Trophoblast cell (in vitro differentiated cells and primary cell): ENCODE results near the gene NKX2-2.

Source experiments
- DNase-seq, 2 donors: peaks; one replicate each; pipeline ENCODE4 v3.0.0-alpha.2; 2016
- H2AFZ ChIP-seq: 2 replicates; pipeline ENCODE4 v1.6.1; 2013; ENCODE audit warnings: low read length, moderate library complexity, mild to moderate bottlenecking; ENCODE audit not compliant: insufficient read depth, poor library complexity
- H2AK5ac ChIP-seq: 2 replicates; pipeline ENCODE4 v1.6.1; 2013; ENCODE audit warnings: mild to moderate bottlenecking, low read length
- H2BK120ac ChIP-seq: 2 replicates; pipeline ENCODE4 v1.6.1; 2013; ENCODE audit warnings: low read length, mild to moderate bottlenecking, moderate library complexity; ENCODE audit not compliant: insufficient read depth, poor library complexity
- H2BK12ac ChIP-seq: 2 replicates; pipeline ENCODE4 v1.6.1; 2013; ENCODE audit warnings: mild to moderate bottlenecking, low read length, moderate library complexity
- H2BK5ac ChIP-seq: 2 replicates; pipeline ENCODE4 v1.6.1; 2013; ENCODE audit warnings: low read length, low read depth, moderate library complexity, mild to moderate bottlenecking; ENCODE audit not compliant: poor library complexity
- H3K14ac ChIP-seq: 2 replicates; pipeline ENCODE4 v1.6.1; 2013; ENCODE audit warnings: mild to moderate bottlenecking, low read length
- H3K18ac ChIP-seq: 2 replicates; pipeline ENCODE4 v1.6.1; 2013; ENCODE audit warnings: mild to moderate bottlenecking, low read length
- H3K23ac ChIP-seq: 2 replicates; pipeline ENCODE4 v1.6.1; 2013; ENCODE audit warnings: low read length
- H3K27ac ChIP-seq: 2 replicates; pipeline ENCODE4 v1.5.1; 2013; ENCODE audit warnings: low read depth, mild to moderate bottlenecking, inconsistent platforms, low read length, moderate library complexity
- H3K27me3 ChIP-seq: 2 replicates; pipeline ENCODE4 v1.6.1; 2013; ENCODE audit warnings: inconsistent platforms, mild to moderate bottlenecking, low read length, moderate library complexity; ENCODE audit not compliant: insufficient read depth
- H3K36me3 ChIP-seq, 2 experiments: 1 replicate in 1 of 2; 2 replicates in 1 of 2; pipeline ENCODE4 v1.6.1; 2013; ENCODE audit warnings: low read length in 2 of 2, mild to moderate bottlenecking in 2 of 2, moderate library complexity in 1 of 2; ENCODE audit not compliant: insufficient read depth in 2 of 2, control insufficient read depth in 1 of 2
- H3K4ac ChIP-seq: 2 replicates; pipeline ENCODE4 v1.6.1; 2013; ENCODE audit warnings: low read depth, mild to moderate bottlenecking, low read length, moderate library complexity
- H3K4me1 ChIP-seq, 2 experiments: 1 replicate in 1 of 2; 2 replicates in 1 of 2; pipeline ENCODE4 v1.6.1; 2013; ENCODE audit warnings: low read length in 2 of 2, mild to moderate bottlenecking in 2 of 2, moderate library complexity in 1 of 2; ENCODE audit not compliant: insufficient read depth in 2 of 2, control insufficient read depth in 1 of 2
- H3K4me2 ChIP-seq: 2 replicates; pipeline ENCODE4 v1.6.1; 2013; ENCODE audit warnings: inconsistent platforms, mild to moderate bottlenecking, low read length, moderate library complexity
- H3K4me3 ChIP-seq: 2 replicates; pipeline ENCODE4 v1.5.1; 2013; ENCODE audit warnings: mild to moderate bottlenecking, low read depth, low read length, inconsistent platforms
- H3K79me1 ChIP-seq: one replicate; pipeline ENCODE4 v1.6.1; 2013; ENCODE audit warnings: low read length
- H3K79me2 ChIP-seq: 2 replicates; pipeline ENCODE4 v1.6.1; 2013; ENCODE audit warnings: low read length, mild to moderate bottlenecking; ENCODE audit not compliant: control insufficient read depth, insufficient read depth, poor library complexity
- H3K9ac ChIP-seq: 2 replicates; pipeline ENCODE4 v1.6.1; 2013; ENCODE audit warnings: mild to moderate bottlenecking, low read length
- H3K9me3 ChIP-seq: 2 replicates; pipeline ENCODE4 v1.6.1; 2013; ENCODE audit warnings: low read depth, mild to moderate bottlenecking, control low read depth, inconsistent platforms, low read length; ENCODE audit not compliant: insufficient read depth
- H4K12ac ChIP-seq: 2 replicates; pipeline ENCODE4 v1.6.1; 2013; ENCODE audit warnings: low read depth, mild to moderate bottlenecking, low read length, moderate library complexity
- H4K8ac ChIP-seq: 2 replicates; pipeline ENCODE4 v1.6.1; 2013; ENCODE audit warnings: low read depth, mild to moderate bottlenecking, low read length, moderate library complexity
- H4K91ac ChIP-seq: one replicate; pipeline ENCODE4 v1.6.1; 2013; ENCODE audit warnings: low read depth, mild to moderate bottlenecking, low read length, moderate library complexity
- WGBS: extraction: QIAGEN DNeasy Blood & Tissue Kit; methylation state at CpG from one replicate; pipeline ENCODE4 v1.1.7; 2013; ENCODE audit warnings: missing lambda C conversion rate; ENCODE audit not compliant: insufficient read length, insufficient coverage; ENCODE audit errors: extremely low coverage; 5-methylcytosine and 5-hydroxymethylcytosine counted together

Gene NKX2-2

GRCh38 chr20:21518292-21518991 lies 4.6 kb upstream of the NKX2-2 start:
- Histone ChIP-seq H3K4me2 (no peak overlapping the region), H3K18ac (no peak overlapping the region), H3K27me3 (peaks cover 94% of the 10 kb centered on the region), H3K9ac (no peak overlapping the region), H4K91ac (no peak overlapping the region), H3K79me1 (no peaks in the 10 kb centered on the region), H3K36me3 (no peaks in the 10 kb centered on the region), H2AFZ (no peak overlapping the region), H2BK120ac (no peak overlapping the region), H3K27ac (no peak overlapping the region), H3K14ac (no peak overlapping the region), H3K4me1 (peaks cover 8% of the 10 kb centered on the region in 2 experiments), H3K23ac (no peak overlapping the region), H4K8ac (no peak overlapping the region), H3K4me3 (no peak overlapping the region), H3K79me2 (no peaks in the 10 kb centered on the region), H3K4ac (no peak overlapping the region), H2BK5ac (no peak overlapping the region), H3K9me3 (peaks cover 8% of the 10 kb centered on the region), H2AK5ac (no peak overlapping the region), H4K12ac (no peak overlapping the region), H2BK12ac (no peak overlapping the region)
- DNase-seq = no peak
- WGBS = no CpG with 5 or more reads among the region's 37 CpGs

DNA sequence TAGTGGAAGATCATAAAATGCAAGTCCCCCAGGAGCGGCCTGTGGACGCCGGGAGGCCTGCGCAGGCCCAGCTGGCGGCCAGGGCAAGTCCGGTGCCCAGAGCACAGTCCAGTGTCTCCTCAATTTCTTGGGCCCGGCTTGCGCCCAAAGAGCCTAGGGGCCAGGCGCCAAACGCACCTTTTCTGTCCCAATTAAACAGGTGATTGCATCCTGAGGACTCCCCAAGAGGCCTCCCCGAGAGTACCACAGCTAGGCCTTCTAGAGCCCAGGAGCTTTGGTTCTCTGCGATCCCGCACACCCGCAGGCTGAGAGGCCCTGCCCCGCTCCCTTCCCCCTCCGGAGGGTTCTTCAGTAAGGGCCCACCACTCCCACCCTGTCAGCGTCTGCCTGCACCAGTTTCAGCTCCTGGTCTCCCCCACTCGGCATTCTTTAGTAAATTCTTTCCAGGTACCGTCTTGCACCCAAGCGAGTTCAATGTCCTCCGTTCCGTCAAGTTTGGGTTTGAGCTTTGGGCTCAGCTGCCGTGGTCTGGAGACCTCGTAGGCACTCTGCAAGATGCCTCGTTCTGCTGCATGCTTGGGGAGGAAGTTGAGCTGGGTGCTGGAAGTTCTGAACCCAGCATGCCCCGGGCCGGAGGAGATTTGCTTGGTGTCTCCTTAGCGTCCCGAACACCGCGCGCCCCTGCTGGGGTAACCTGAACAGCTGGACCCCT lies 3.9 kb upstream of the NKX2-2 start:
- H3K18ac ChIP-seq = no peak overlapping the region
- H3K4me3 ChIP-seq = no peak overlapping the region
- DNase-seq = no peak
- no peak overlapping the region for H3K4me2 ChIP-seq
- H3K14ac ChIP-seq = no peak overlapping the region
- no peak overlapping the region for H3K9ac ChIP-seq
- no peak overlapping the region for H2BK12ac ChIP-seq
- no peak overlapping the region for H2AFZ ChIP-seq
- H4K8ac ChIP-seq = no peak overlapping the region
- H3K36me3 ChIP-seq = no peaks in the 10 kb centered on the region
- no peak overlapping the region for H4K91ac ChIP-seq
- H3K9me3 ChIP-seq = peaks cover 6% of the 10 kb centered on the region
- peaks cover 95% of the 10 kb centered on the region for H3K27me3 ChIP-seq
- H2AK5ac ChIP-seq = no peak overlapping the region
- H3K4me1 ChIP-seq = peaks cover 9 to 10% of the 10 kb centered on the region in 2 experiments
- H2BK120ac ChIP-seq = no peak overlapping the region
- no peak overlapping the region for H3K27ac ChIP-seq
- H3K79me2 ChIP-seq = no peaks in the 10 kb centered on the region
- H4K12ac ChIP-seq = no peak overlapping the region
- H3K79me1 ChIP-seq = no peaks in the 10 kb centered on the region
- no peak overlapping the region for H3K23ac ChIP-seq
- WGBS = no CpG with 5 or more reads among the region's 32 CpGs
- no peak overlapping the region for H2BK5ac ChIP-seq
- H3K4ac ChIP-seq = no peak overlapping the region

DNA sequence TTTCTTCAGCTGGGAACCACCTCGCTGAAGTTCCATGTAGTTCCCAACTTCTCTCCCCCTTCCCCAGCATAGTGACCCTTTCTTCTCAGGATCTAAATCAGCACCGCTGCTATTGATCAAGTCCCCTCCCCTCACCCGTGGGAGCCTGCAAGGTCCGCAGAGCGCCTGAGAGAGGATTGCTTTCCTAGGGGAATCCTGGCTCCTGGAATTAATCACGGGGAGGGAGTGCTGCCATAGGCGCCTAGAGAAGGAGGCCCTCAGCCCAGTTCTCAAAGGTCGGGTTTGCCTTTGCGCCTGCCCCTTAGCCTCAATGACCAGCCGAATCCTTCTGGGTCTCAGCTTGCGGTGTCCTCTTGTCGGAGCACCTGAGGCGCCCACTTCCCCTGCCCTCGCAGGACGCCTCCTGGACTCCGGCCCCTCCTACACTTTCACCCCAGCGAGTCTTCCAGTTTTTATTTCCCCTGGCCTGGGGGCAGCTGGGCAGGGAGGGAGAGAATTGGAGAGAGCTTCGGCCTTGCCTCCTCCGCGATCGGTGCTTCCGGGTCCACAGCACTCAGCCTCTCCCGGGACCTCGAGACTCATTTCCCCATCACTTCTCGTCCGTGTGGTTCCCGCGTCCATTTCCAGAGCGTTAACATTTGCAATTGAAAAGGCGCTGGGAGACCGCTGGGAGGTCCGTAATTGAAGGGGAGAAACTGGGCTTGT lies 3.1 kb upstream of the NKX2-2 start:
- Histone ChIP-seq H3K4me3 (no peak overlapping the region), H3K79me1 (no peaks in the 10 kb centered on the region), H3K9ac (no peak overlapping the region), H2BK5ac (no peak overlapping the region), H2AFZ (no peak overlapping the region), H3K14ac (no peak overlapping the region), H3K79me2 (no peaks in the 10 kb centered on the region), H3K27ac (no peak overlapping the region), H2AK5ac (no peak overlapping the region), H3K27me3 (peaks cover 95% of the 10 kb centered on the region), H3K36me3 (no peaks in the 10 kb centered on the region), H3K9me3 (peaks cover 6% of the 10 kb centered on the region), H4K12ac (no peak overlapping the region), H4K8ac (no peak overlapping the region), H4K91ac (no peak overlapping the region), H3K4ac (no peak overlapping the region), H2BK120ac (no peak overlapping the region), H3K23ac (no peak overlapping the region), H2BK12ac (no peak overlapping the region), H3K4me1 (peaks cover 5 to 7% of the 10 kb centered on the region in 2 experiments), H3K4me2 (no peak overlapping the region), H3K18ac (no peak overlapping the region)
- WGBS = no CpG with 5 or more reads among the region's 32 CpGs
- no peak for DNase-seq

DNA sequence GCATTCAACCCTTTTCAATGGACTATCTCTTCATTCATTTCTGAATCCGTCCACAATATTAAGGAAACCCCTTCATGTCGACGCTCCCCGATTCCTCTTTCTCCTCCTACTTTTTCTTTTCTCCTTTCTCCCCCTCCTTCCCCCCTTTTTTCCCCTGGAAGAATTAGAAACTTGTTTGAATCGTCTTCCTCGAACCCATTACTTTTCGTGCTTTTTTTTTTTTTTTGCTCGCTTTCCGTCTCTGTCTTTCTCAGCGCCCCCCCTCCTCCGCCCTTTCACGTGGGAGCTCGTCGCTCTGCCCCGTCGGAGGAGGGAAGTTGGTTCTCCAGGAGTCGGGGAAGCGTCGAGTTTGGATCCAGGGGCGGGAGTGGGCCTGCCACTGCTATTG lies 2.3 kb upstream of the NKX2-2 start:
- no peak overlapping the region for H2BK120ac ChIP-seq
- no peaks in the 10 kb centered on the region for H3K79me1 ChIP-seq
- no peak overlapping the region for H3K4ac ChIP-seq
- no peak overlapping the region for H4K8ac ChIP-seq
- no peak overlapping the region for H4K91ac ChIP-seq
- H3K79me2 ChIP-seq = no peaks in the 10 kb centered on the region
- H3K14ac ChIP-seq = no peak overlapping the region
- no CpG with 5 or more reads among the region's 20 CpGs for WGBS
- DNase-seq = no peak
- H2AFZ ChIP-seq = no peak overlapping the region
- peaks cover 5% of the 10 kb centered on the region for H3K9me3 ChIP-seq
- H3K9ac ChIP-seq = no peak overlapping the region
- H3K4me1 ChIP-seq = peaks cover 2 to 7% of the 10 kb centered on the region in 2 experiments
- no peak overlapping the region for H3K4me3 ChIP-seq
- no peak overlapping the region for H3K18ac ChIP-seq
- no peak overlapping the region for H2BK12ac ChIP-seq
- H3K23ac ChIP-seq = no peak overlapping the region
- H2AK5ac ChIP-seq = no peak overlapping the region
- H3K27ac ChIP-seq = no peak overlapping the region
- H3K36me3 ChIP-seq = no peaks in the 10 kb centered on the region
- H4K12ac ChIP-seq = no peak overlapping the region
- peaks cover 95% of the 10 kb centered on the region for H3K27me3 ChIP-seq
- no peak overlapping the region for H2BK5ac ChIP-seq
- no peak overlapping the region for H3K4me2 ChIP-seq
